ENCODE measurements around the gene KAT2B.

The KAT2B gene

DNA sequence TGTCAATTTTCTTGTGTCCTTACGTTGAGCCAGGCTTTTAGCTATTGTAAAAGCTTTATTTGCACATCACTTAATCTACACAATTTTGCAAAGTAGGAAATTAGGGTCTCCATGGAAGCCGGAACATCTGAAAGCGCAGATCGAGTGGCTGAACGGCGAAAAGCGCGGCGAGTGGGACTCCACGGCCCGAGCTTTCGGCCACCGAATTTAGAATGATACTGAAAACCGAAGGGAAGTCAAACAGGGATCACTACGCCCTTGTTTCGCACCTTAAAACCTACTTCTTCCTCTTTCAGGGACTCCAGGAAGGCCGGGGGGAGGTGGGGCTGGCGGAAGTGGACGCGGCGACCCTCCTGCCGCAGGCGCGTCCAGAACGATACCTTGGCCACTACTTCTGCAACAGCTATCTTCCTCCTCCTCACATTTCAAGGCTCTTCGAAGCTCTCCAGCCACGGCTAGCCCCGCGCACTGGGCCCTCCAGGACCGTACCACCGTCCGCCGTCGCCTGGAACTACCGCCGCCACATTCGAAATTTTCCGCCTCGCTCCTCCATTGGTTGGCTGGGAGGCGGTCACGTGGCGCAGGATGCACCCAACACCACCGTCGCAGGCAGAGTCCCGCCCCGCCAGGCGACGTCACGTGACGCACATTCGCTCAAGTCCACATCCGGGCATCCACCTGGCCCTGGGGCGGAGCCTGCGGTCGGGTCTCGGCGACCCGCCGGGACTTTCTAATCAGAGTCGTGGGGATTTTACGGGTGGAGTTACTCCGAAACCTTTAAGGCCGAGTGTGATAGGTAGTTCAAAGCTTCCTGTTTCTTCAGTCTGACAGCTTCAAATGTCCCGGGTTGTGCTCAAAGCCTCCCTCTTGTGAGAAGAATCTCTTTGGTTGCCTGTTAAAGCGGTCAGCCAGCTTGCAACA lies 145.7 kb downstream of the KAT2B start, which contains the start of gene SGO1:
Gene SGO1 (minus strand): TSS at position 528 of the 921 bp plus-strand sequence. CDS start 2,179 bp downstream, outside the sequence.
- no peak within 1 kb of the TSS for H3K27ac Mint-ChIP-seq
- H3K9me3 Mint-ChIP-seq, result no peaks in the 10 kb centered on the region
- no peaks in the 10 kb centered on the region for H3K27me3 Mint-ChIP-seq (ENCODE audit: low read depth)
- peaks cover 19% of the 10 kb centered on the region for H3K36me3 Mint-ChIP-seq (ENCODE audit: low read depth)
- peaks cover 17% of the 10 kb centered on the region for H3K4me1 Mint-ChIP-seq (ENCODE audit: low read depth)
- H3K4me3 Mint-ChIP-seq, result no peak within 1 kb of the TSS
- peak; percentile 100 for DNase-seq (ENCODE audit: low spot score)

- peaks cover 15% of the 10 kb centered on the region for H3K4me1 Mint-ChIP-seq (ENCODE audit: low read depth)
- no peak for DNase-seq (ENCODE audit: low spot score)
- no peaks in the 10 kb centered on the region for H3K27me3 Mint-ChIP-seq (ENCODE audit: low read depth)
- no peak overlapping the region for H3K27ac Mint-ChIP-seq
- H3K9me3 Mint-ChIP-seq, result no peaks in the 10 kb centered on the region
- peaks cover 18% of the 10 kb centered on the region for H3K36me3 Mint-ChIP-seq (ENCODE audit: low read depth)
- no peak overlapping the region for H3K4me3 Mint-ChIP-seq
These were observed 146.4 kb downstream of the KAT2B start for GRCh38 chr3:20186600-20187004.

GRCh38 chr3:20190991-20191390 lies 150.7 kb downstream of the KAT2B start:
- H3K9me3 Mint-ChIP-seq, result no peaks in the 10 kb centered on the region
- H3K36me3 Mint-ChIP-seq (ENCODE audit: low read depth), result no peaks in the 10 kb centered on the region
- no peak overlapping the region for H3K4me3 Mint-ChIP-seq
- no peak for DNase-seq (ENCODE audit: low spot score)
- H3K27ac Mint-ChIP-seq, result no peak overlapping the region
- H3K4me1 Mint-ChIP-seq (ENCODE audit: low read depth), result no peaks in the 10 kb centered on the region
- peaks cover 7% of the 10 kb centered on the region for H3K27me3 Mint-ChIP-seq (ENCODE audit: low read depth)

DNA sequence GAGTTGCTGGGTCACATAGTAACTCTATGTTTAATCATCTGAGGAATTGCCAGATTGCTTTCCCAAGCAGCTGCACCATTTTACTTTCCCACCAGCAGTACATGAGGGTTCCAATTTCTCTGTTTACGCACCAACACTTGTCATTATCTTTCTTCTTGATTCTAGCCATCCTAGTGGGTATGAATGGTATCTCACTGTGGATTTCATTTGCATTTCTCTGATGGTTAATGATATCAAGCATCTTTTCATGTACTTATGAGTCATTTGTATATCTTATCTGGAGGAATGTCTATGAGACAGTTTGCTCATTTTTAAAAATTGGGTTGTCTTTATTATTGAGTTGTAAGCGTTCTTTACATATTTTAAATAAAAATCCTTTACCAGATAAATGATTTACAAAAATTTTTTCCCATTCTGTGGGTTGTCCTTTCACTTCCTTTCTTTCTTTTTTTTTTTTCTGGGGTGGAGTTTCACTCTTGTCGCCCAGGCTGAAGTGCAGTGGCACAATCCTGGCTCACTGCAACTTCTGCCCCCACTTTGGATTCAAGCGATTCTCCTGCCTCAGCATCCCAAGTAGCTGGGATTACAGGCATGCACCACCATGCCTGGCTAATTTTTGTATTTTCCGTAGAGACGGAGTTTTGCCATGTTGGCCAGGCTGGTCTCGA lies 154.7 kb downstream of the KAT2B start:
- H3K9me3 Mint-ChIP-seq, result no peaks in the 10 kb centered on the region
- DNase-seq (ENCODE audit: low spot score), result no peak
- no peak overlapping the region for H3K27ac Mint-ChIP-seq
- H3K4me1 Mint-ChIP-seq (ENCODE audit: low read depth), result peaks cover 2% of the 10 kb centered on the region
- H3K36me3 Mint-ChIP-seq (ENCODE audit: low read depth), result no peaks in the 10 kb centered on the region
- H3K4me3 Mint-ChIP-seq, result no peak overlapping the region
- peaks cover 7% of the 10 kb centered on the region for H3K27me3 Mint-ChIP-seq (ENCODE audit: low read depth)

GRCh38 chr3:20197775-20198174 lies 157.5 kb downstream of the KAT2B start:
- H3K27me3 Mint-ChIP-seq (ENCODE audit: low read depth), result peaks cover 12% of the 10 kb centered on the region
- no peak for DNase-seq (ENCODE audit: low spot score)
- no peak overlapping the region for H3K4me3 Mint-ChIP-seq
- no peaks in the 10 kb centered on the region for H3K36me3 Mint-ChIP-seq (ENCODE audit: low read depth)
- no peak overlapping the region for H3K27ac Mint-ChIP-seq
- no peaks in the 10 kb centered on the region for H3K9me3 Mint-ChIP-seq
- peaks cover 2% of the 10 kb centered on the region for H3K4me1 Mint-ChIP-seq (ENCODE audit: low read depth)

GRCh38 chr3:20201143-20201542 lies 160.9 kb downstream of the KAT2B start:
- peaks cover 8% of the 10 kb centered on the region for H3K9me3 Mint-ChIP-seq
- peaks cover 13% of the 10 kb centered on the region for H3K27me3 Mint-ChIP-seq (ENCODE audit: low read depth)
- no peak overlapping the region for H3K4me3 Mint-ChIP-seq
- no peak for DNase-seq (ENCODE audit: low spot score)
- no peak overlapping the region for H3K27ac Mint-ChIP-seq
- peaks cover 2% of the 10 kb centered on the region for H3K4me1 Mint-ChIP-seq (ENCODE audit: low read depth)
- no peaks in the 10 kb centered on the region for H3K36me3 Mint-ChIP-seq (ENCODE audit: low read depth)

Measured in T-helper 2 cell treated with Interferon-gamma antibody and Interleukin-4, amounts not matched to agents 5 μg/mL and 100 μg/mL, for 36 hours (primary cell).